Measurements from ENCODE around the gene WHRN.

The WHRN gene

GRCh38 chr9:114376586-114377445 lies 128.5 kb downstream of the WHRN start:
- DNase-seq (ENCODE audit: low read depth): no peak
- H3K4me3 ChIP-seq (ENCODE audit: low read length): no peak overlapping the region
- TF ChIP-seq CTCF (conservative IDR thresholded peaks at IDR 0.05; ENCODE audit: low read length): no peak

DNA sequence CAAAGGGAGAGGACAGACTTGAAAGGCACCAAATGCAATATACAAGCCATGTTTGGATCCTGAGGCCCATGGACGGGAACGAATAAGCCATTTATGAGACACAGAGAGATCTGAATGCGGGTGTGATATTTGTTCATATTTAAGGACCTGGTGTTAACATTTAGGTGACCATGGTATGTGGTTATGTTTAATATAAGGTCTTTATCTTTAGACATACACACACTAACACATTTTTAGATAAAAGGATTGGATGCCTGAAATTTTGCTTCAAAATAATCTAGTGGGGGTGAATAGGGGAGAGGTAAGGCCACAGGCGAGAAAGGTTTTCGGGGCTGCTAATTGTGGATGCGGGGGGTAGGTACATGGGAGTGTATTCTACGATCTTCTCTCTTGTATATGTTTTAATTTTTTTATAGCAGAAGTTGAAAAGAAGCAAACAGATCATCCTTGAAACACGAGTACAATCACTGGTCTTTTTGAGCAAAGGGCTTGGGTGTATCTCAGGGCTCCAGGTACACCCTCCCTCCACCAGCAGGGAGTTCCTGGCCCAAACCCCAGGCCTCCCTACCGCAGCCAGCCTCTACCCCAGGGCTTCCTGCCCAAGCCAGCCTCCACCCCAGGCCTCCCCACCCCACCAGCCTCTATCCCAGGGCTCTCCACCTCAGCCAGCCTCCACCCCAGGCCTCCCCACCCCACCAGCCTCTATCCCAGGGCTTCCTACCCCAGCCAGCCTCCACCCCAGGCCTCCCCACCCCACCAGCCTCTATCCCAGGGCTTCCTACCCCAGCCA lies 129.7 kb downstream of the WHRN start:
- DNase-seq (ENCODE audit: low read depth): no peak
- TF ChIP-seq CTCF (conservative IDR thresholded peaks at IDR 0.05; ENCODE audit: low read length): no peak
- H3K4me3 ChIP-seq (ENCODE audit: low read length): no peak overlapping the region

- no peak for TF ChIP-seq CTCF (conservative IDR thresholded peaks at IDR 0.05; ENCODE audit: low read length)
- DNase-seq (ENCODE audit: low read depth): no peak
- H3K4me3 ChIP-seq (ENCODE audit: low read length): no peak overlapping the region
Observed at GRCh38 chr9:114374936-114375335, 130.3 kb downstream of the WHRN start.

GRCh38 chr9:114373960-114374730 lies 131.1 kb downstream of the WHRN start:
- no peak for TF ChIP-seq CTCF (conservative IDR thresholded peaks at IDR 0.05; ENCODE audit: low read length)
- H3K4me3 ChIP-seq (ENCODE audit: low read length): no peak overlapping the region
- no peak for DNase-seq (ENCODE audit: low read depth)

- TF ChIP-seq CTCF (conservative IDR thresholded peaks at IDR 0.05; ENCODE audit: low read length): no peak
- no peak for DNase-seq (ENCODE audit: low read depth)
- no peak overlapping the region for H3K4me3 ChIP-seq (ENCODE audit: low read length)
Observed at GRCh38 chr9:114372921-114373448, 132.3 kb downstream of the WHRN start.

GRCh38 chr9:114371973-114372917 lies 133.0 kb downstream of the WHRN start:
- TF ChIP-seq CTCF (conservative IDR thresholded peaks at IDR 0.05; ENCODE audit: low read length): no peak
- H3K4me3 ChIP-seq (ENCODE audit: low read length): no peak overlapping the region
- no peak for DNase-seq (ENCODE audit: low read depth)
